ENCODE results near the gene CDYL. TPM values are rescaled to one million over a fixed set of nuclear protein-coding genes. Genes with fewer than 3 reads are reported as not detected.

CDYL gene
- total RNA-seq, 2 donors from 2014 or later = 55.1 to 58.2 TPM

DNA sequence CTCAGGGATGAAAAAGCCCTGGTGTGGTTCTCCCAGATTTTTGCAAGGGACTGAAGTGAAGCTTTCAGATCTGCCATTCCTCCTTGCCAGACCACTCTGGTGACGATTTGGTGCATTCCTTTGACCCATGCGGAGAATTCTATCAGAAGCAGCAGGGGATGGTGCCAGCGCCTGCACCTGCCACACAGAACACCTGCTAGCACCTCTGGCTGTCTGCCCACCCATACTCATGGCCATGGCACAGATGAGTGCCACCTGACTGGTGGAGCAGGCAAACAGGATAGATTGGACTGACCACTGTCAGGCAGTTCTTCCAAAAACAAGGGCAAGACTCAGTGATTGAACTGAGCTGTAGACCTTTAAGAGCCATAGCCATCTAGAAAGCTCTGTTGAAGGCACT, 107.1 kb downstream of the CDYL start:
- Mint-ChIP-seq H3K27ac (no peak overlapping the region), H3K9me3 (no peaks in the 10 kb centered on the region)

DNA sequence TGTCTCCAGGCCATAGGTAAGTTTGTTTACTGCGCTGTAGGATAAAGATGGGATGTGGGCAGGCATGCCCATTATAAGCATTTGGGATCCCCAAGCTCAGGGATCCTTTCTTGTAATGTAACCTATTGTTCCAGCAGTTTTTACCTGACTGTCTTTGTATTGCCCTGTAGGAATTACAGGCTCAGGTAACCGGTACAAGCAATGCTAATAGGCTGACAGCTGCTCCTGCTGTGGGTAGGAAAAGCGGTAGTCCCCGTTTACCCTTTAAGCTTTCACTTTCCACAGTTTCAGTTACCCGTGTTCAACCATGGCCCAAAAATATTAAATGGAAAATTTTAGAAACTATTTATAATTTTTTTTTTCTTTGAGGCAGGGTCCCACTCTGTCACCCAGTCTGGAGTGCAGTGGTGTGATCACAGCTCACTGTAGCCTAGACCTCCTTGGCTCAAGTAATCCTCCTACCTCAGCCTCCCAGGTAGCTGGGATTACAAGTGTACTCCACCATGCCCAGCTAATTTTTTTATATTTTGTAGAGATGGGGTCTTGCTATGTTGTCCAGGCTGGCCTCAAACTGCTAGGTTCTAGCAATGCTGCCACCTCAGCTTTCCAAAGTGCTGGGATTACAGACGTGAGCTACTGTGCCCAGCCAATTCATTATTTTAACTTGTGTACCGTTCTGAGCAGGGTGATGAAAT, 108.6 kb downstream of the CDYL start:
- WGBS, 2 experiments (ENCODE audit: insufficient coverage in 1 of 2, insufficient read length in 1 of 2) = 91 to 92% methylated on average over 6 to 7 of the region's 7 CpGs
- peaks cover 40% of the 10 kb centered on the region for H3K4me1 Mint-ChIP-seq

More for the DNA sequence above, 107.1 kb downstream of the CDYL start:
- no peak overlapping the region for H3K9ac ChIP-seq (ENCODE audit: extremely low read depth, low read length, poor library complexity, severe bottlenecking)
- no peak overlapping the region for H3K4me3 Mint-ChIP-seq
- no peak overlapping the region for H3K27ac ChIP-seq (ENCODE audit: low read depth, low read length)
- H3K36me3 ChIP-seq (ENCODE audit: control insufficient read depth, insufficient read depth, low read length) = no peaks in the 10 kb centered on the region
- no peaks in the 10 kb centered on the region for H3K27me3 ChIP-seq (ENCODE audit: control insufficient read depth, insufficient read depth, low read length, poor library complexity, severe bottlenecking)
- no peak for DNase-seq
- H3K27me3 Mint-ChIP-seq (ENCODE audit: insufficient read depth) = no peaks in the 10 kb centered on the region
- TF ChIP-seq, protein P1, sequence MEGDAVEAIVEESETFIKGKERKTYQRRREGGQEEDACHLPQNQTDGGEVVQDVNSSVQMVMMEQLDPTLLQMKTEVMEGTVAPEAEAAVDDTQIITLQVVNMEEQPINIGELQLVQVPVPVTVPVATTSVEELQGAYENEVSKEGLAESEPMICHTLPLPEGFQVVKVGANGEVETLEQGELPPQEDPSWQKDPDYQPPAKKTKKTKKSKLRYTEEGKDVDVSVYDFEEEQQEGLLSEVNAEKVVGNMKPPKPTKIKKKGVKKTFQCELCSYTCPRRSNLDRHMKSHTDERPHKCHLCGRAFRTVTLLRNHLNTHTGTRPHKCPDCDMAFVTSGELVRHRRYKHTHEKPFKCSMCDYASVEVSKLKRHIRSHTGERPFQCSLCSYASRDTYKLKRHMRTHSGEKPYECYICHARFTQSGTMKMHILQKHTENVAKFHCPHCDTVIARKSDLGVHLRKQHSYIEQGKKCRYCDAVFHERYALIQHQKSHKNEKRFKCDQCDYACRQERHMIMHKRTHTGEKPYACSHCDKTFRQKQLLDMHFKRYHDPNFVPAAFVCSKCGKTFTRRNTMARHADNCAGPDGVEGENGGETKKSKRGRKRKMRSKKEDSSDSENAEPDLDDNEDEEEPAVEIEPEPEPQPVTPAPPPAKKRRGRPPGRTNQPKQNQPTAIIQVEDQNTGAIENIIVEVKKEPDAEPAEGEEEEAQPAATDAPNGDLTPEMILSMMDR (conservative IDR thresholded peaks at IDR 0.05) = no peak
- H3K36me3 Mint-ChIP-seq (ENCODE audit: low read depth) = no peaks in the 10 kb centered on the region
- H3K9me3 ChIP-seq (ENCODE audit: control insufficient read depth, low read length) = no peaks in the 10 kb centered on the region
- H3K4me3 ChIP-seq (ENCODE audit: low read length) = no peak overlapping the region
- H3K4me1 ChIP-seq (ENCODE audit: control insufficient read depth, insufficient read depth, low read length) = peaks cover 2% of the 10 kb centered on the region
- peaks cover 36% of the 10 kb centered on the region for H3K4me1 Mint-ChIP-seq
- WGBS, 2 experiments (ENCODE audit: insufficient coverage in 1 of 2, insufficient read length in 1 of 2) = 95 to 100% methylated on average over 3 of the region's 3 CpGs

DNA sequence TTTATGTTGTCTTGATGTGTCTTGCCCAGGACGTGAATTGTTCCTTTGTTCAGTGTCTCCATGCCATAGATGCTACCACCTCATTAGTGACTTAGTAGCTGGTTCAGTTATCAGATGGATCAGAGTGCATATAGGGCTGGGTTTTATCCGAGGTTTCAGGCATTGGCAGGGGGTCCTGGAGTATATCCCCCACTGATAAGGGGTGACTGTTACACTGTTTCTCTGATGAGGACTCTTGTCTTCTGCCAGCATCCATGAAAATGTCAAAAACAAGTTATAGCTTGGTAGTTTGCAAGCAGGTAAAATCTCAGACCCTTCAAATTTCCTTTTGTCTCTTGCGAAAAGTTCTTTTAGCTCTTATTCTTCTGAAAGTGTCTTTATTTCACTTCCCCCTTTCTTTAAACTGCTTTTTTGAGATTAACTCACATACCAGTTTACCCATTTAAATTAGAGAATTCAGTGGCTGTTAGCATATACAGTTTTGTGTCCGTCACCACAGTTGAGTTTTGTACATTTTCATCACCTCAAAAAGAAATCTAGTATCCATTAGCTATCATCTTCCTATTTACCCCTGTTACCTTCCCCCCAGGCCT, 109.2 kb downstream of the CDYL start:
- Histone ChIP-seq H3K27me3 (ENCODE audit: control insufficient read depth, insufficient read depth, low read length, poor library complexity, severe bottlenecking) (no peaks in the 10 kb centered on the region), H3K4me1 (ENCODE audit: control insufficient read depth, insufficient read depth, low read length) (peaks cover 2% of the 10 kb centered on the region), H3K9ac (ENCODE audit: extremely low read depth, low read length, poor library complexity, severe bottlenecking) (no peak overlapping the region), H3K36me3 (ENCODE audit: control insufficient read depth, insufficient read depth, low read length) (no peaks in the 10 kb centered on the region), H3K4me3 (ENCODE audit: low read length) (no peak overlapping the region), H3K27ac (ENCODE audit: low read depth, low read length) (no peak overlapping the region), H3K9me3 (ENCODE audit: control insufficient read depth, low read length) (no peaks in the 10 kb centered on the region)
- no peak overlapping the region for H3K4me3 Mint-ChIP-seq
- no peaks in the 10 kb centered on the region for H3K9me3 Mint-ChIP-seq
- no peak for DNase-seq
- no peaks in the 10 kb centered on the region for H3K27me3 Mint-ChIP-seq (ENCODE audit: insufficient read depth)
- no peak overlapping the region for H3K27ac Mint-ChIP-seq
- TF ChIP-seq, protein P1 (conservative IDR thresholded peaks at IDR 0.05) = no peak
- H3K4me1 Mint-ChIP-seq = peaks cover 34% of the 10 kb centered on the region
- H3K36me3 Mint-ChIP-seq (ENCODE audit: low read depth) = no peaks in the 10 kb centered on the region
- WGBS, 2 experiments (ENCODE audit: insufficient coverage in 1 of 2, insufficient read length in 1 of 2) = 92 to 96% methylated on average over 4 of the region's 4 CpGs

More for the DNA sequence above, 108.6 kb downstream of the CDYL start:
- Histone ChIP-seq H3K36me3 (ENCODE audit: control insufficient read depth, insufficient read depth, low read length) (no peaks in the 10 kb centered on the region), H3K4me3 (ENCODE audit: low read length) (no peak overlapping the region), H3K4me1 (ENCODE audit: control insufficient read depth, insufficient read depth, low read length) (peaks cover 2% of the 10 kb centered on the region), H3K27me3 (ENCODE audit: control insufficient read depth, insufficient read depth, low read length, poor library complexity, severe bottlenecking) (no peaks in the 10 kb centered on the region), H3K27ac (ENCODE audit: low read depth, low read length) (no peak overlapping the region), H3K9me3 (ENCODE audit: control insufficient read depth, low read length) (no peaks in the 10 kb centered on the region), H3K9ac (ENCODE audit: extremely low read depth, low read length, poor library complexity, severe bottlenecking) (no peak overlapping the region)
- no peak for DNase-seq
- no peak overlapping the region for H3K4me3 Mint-ChIP-seq
- no peak overlapping the region for H3K27ac Mint-ChIP-seq
- TF ChIP-seq, protein P1 (conservative IDR thresholded peaks at IDR 0.05) = no peak
- no peaks in the 10 kb centered on the region for H3K36me3 Mint-ChIP-seq (ENCODE audit: low read depth)
- H3K27me3 Mint-ChIP-seq (ENCODE audit: insufficient read depth) = no peaks in the 10 kb centered on the region
- no peaks in the 10 kb centered on the region for H3K9me3 Mint-ChIP-seq

Data from endodermal cell (in vitro differentiated cells).